MM.1S (cell line): ENCODE data around the gene WDR1.

ENCODE experiments used
- DNase-seq: peaks from one replicate; pipeline ENCODE4 v3.0.0-alpha.2; 2015
- H2AFZ ChIP-seq: fragments of 300-600 bp; sonication (generic); 2 replicates; pipeline ENCODE4 v1.6.0; 2016; ENCODE audit warnings: antibody characterized with exemption, low read length
- H3F3A ChIP-seq: fragments of 300-600 bp; sonication (generic); 2 replicates; pipeline ENCODE4 v1.6.1; 2016; ENCODE audit warnings: mild to moderate bottlenecking, antibody characterized with exemption, low read length, moderate library complexity, mixed read lengths; ENCODE audit not compliant: insufficient read depth
- H3K27ac ChIP-seq: fragments of 300-600 bp; sonication (generic); 2 replicates; pipeline ENCODE4 v1.5.1; 2016; ENCODE audit warnings: mild to moderate bottlenecking, low read length
- H3K27me3 ChIP-seq: fragments of 300-600 bp; sonication (generic); replicated peaks from 2 replicates; pipeline ENCODE4 v1.6.0; 2016; ENCODE audit warnings: low read length; ENCODE audit not compliant: insufficient read depth
- H3K36me3 ChIP-seq: fragments of 300-600 bp; sonication (generic); replicated peaks from 2 replicates; pipeline ENCODE4 v1.6.1; 2016; ENCODE audit warnings: mild to moderate bottlenecking, low read length, mixed read lengths; ENCODE audit not compliant: insufficient read depth
- H3K4me1 ChIP-seq: fragments of 300-600 bp; sonication (generic); 2 replicates; pipeline ENCODE4 v1.6.1; 2016; ENCODE audit warnings: low read length, mixed read lengths
- H3K4me2 ChIP-seq: fragments of 300-600 bp; sonication (generic); 2 replicates; pipeline ENCODE4 v1.6.0; 2016; ENCODE audit warnings: low read depth, low read length
- H3K4me3 ChIP-seq: fragments of 300-600 bp; sonication (generic); 2 replicates; pipeline ENCODE4 v1.5.1; 2016; ENCODE audit warnings: low read length, mixed read lengths
- H3K79me2 ChIP-seq: fragments of 300-600 bp; sonication (generic); 2 replicates; pipeline ENCODE4 v1.6.1; 2016; ENCODE audit warnings: mixed run types, low read length, mixed read lengths
- H3K9ac ChIP-seq: fragments of 300-600 bp; sonication (generic); 2 replicates; pipeline ENCODE4 v1.6.1; 2016; ENCODE audit warnings: low read length, mixed read lengths
- H3K9me2 ChIP-seq: fragments of 300-600 bp; sonication (generic); replicated peaks from 2 replicates; pipeline ENCODE4 v1.6.1; 2016; ENCODE audit warnings: mild to moderate bottlenecking, low read length, mixed read lengths; ENCODE audit not compliant: insufficient read depth
- H3K9me3 ChIP-seq: fragments of 300-600 bp; sonication (generic); replicated peaks from 2 replicates; pipeline ENCODE4 v1.6.1; 2016; ENCODE audit warnings: mild to moderate bottlenecking, low read length, mixed read lengths; ENCODE audit not compliant: insufficient read depth
- H4K20me1 ChIP-seq: fragments of 300-600 bp; sonication (generic); 2 replicates; pipeline ENCODE4 v1.6.1; 2016; ENCODE audit warnings: mild to moderate bottlenecking, low read length, moderate library complexity, mixed read lengths; ENCODE audit not compliant: insufficient read depth
- EZH2 ChIP-seq: fragments of 300-600 bp; sonication (generic); optimal IDR thresholded peaks from 2 replicates; pipeline ENCODE3; 2017; ENCODE audit warnings: low read depth, mild to moderate bottlenecking, antibody characterized with exemption, low read length, mixed read lengths
- EZH2phosphoT487 ChIP-seq: fragments of 300-600 bp; sonication (generic); IDR thresholded peaks from 2 replicates; pipeline ENCODE4 v1.6.1; 2018; ENCODE audit warnings: antibody characterized with exemption, low read length
- TF ChIP-seq, protein P1 (sequence below): fragments of 300-600 bp; sonication (generic); IDR thresholded peaks from 2 replicates; pipeline ENCODE4 v1.5.1; 2016; ENCODE audit warnings: antibody characterized with exemption, low read length, mixed read lengths

Gene WDR1

GRCh38 chr4:10119278-10119677 lies 2.7 kb upstream of the WDR1 start:
- H3K4me1 ChIP-seq, result peaks cover 30% of the 10 kb centered on the region
- peaks cover 6% of the 10 kb centered on the region for H3K36me3 ChIP-seq
- H4K20me1 ChIP-seq, result peaks cover 6% of the 10 kb centered on the region
- 0 out of 2 replicates have a peak, but pooled peaks cover 4% of the 10 kb centered on the region for H3F3A ChIP-seq
- no peaks in the 10 kb centered on the region for H3K27me3 ChIP-seq
- no peak for TF ChIP-seq EZH2phosphoT487
- no peak for TF ChIP-seq EZH2
- TF ChIP-seq, protein P1, sequence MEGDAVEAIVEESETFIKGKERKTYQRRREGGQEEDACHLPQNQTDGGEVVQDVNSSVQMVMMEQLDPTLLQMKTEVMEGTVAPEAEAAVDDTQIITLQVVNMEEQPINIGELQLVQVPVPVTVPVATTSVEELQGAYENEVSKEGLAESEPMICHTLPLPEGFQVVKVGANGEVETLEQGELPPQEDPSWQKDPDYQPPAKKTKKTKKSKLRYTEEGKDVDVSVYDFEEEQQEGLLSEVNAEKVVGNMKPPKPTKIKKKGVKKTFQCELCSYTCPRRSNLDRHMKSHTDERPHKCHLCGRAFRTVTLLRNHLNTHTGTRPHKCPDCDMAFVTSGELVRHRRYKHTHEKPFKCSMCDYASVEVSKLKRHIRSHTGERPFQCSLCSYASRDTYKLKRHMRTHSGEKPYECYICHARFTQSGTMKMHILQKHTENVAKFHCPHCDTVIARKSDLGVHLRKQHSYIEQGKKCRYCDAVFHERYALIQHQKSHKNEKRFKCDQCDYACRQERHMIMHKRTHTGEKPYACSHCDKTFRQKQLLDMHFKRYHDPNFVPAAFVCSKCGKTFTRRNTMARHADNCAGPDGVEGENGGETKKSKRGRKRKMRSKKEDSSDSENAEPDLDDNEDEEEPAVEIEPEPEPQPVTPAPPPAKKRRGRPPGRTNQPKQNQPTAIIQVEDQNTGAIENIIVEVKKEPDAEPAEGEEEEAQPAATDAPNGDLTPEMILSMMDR, result no peak
- H3K4me2 ChIP-seq, result no peak overlapping the region
- peaks cover 20% of the 10 kb centered on the region for H3K79me2 ChIP-seq
- no peaks in the 10 kb centered on the region for H3K9me3 ChIP-seq
- no peak overlapping the region for H3K4me3 ChIP-seq
- no peak overlapping the region for H3K9ac ChIP-seq
- H2AFZ ChIP-seq, result no peak overlapping the region
- no peaks in the 10 kb centered on the region for H3K9me2 ChIP-seq
- no peak overlapping the region for H3K27ac ChIP-seq
- no peak for DNase-seq

DNA sequence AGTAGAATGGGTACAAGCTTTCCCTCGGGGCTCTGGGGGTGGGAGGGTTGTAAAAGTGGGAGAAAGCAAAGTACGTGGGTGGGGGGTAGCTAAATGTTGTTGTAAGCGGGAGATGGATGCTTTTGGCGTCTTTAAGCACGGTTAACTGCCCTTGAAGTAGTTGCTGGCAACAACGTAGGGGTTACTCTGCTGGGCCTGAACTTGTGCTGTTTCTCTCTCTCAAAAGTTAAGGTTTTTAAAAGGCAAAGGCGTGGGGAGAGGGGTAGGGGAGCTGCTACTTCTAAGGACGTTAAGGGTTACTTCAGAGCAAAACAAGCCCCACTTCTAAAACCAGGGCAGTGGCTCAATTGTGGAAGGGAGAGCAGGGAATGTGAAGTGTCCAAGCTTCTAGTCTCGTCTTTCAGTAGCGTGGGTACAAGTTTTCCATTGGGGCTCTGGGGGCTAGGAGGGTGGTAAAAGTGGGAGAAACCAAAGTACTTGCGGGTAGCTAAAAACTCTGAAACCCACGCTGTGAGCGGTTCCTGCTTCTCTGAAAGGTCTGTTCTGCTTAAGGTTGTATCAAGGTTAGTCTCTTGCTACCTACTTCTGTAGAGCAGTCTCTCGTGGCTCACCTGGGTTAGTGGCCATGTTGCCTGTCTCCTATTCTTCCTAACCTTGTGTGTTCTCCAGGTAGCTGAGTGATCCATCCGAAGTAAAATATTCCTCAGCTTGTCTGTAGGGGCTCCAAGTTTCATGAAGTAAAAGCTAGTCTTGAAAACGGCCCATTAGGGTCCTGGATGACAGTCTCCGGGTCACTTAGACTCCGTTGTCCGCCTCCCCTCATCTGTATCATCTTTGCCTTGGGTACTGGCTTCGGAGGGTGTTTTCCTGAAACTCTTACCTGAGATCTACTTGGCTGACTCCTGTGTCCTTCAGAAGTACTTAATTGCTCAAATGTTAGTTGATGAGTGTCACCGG lies 1.7 kb upstream of the WDR1 start:
- no peaks in the 10 kb centered on the region for H3K9me2 ChIP-seq
- no peak overlapping the region for H2AFZ ChIP-seq
- H3K27me3 ChIP-seq, result no peaks in the 10 kb centered on the region
- TF ChIP-seq EZH2 (no peak), EZH2phosphoT487 (no peak)
- no peak overlapping the region for H3K27ac ChIP-seq
- H3K9ac ChIP-seq, result no peak overlapping the region
- H3K4me2 ChIP-seq, result no peak overlapping the region
- peaks cover 10% of the 10 kb centered on the region for H4K20me1 ChIP-seq
- no peaks in the 10 kb centered on the region for H3K9me3 ChIP-seq
- H3F3A ChIP-seq, result 0 out of 2 replicates have a peak, but pooled peaks cover 4% of the 10 kb centered on the region
- H3K4me3 ChIP-seq, result no peak overlapping the region
- H3K36me3 ChIP-seq, result peaks cover 13% of the 10 kb centered on the region
- peaks cover 29% of the 10 kb centered on the region for H3K79me2 ChIP-seq
- H3K4me1 ChIP-seq, result peaks cover 25% of the 10 kb centered on the region
- no peak for DNase-seq

DNA sequence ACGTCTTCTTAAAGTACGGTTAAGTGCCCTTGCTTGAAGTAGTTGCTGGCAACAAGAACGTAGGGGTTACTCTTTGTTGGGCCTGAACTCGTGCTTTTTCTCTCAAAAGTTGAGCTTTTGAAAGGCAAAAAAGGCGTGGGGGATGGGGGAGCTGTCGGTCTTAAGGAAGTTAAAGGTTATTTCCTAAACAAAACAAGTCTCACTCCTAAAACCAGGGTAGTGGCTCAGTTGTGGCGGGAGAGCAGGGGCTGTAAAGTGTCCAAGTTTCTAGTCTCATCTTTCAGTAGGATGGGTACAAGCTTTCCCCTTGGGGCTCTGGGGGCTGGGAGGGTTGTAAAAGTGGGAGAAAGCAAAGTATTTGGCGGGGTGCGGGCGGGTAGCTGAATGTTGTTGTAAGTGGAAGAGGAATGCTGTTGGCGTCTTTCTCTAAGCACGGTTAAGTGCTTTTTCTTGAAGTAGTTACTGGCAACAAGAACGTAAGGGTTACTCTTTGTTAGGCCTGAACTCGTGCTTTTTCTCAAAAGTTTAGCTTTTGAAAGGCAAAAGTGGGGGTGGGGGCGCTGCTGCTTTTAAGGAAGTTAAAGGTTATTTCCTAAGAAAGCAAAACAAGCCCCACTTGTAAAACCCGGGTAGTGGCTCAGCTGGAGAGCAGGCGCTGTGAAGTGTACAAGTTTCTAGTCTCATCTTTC lies 904 bp upstream of the WDR1 start:
- Histone ChIP-seq H3K9me3 (no peaks in the 10 kb centered on the region), H3K36me3 (peaks cover 20% of the 10 kb centered on the region), H3K4me1 (peaks cover 21% of the 10 kb centered on the region), H3K4me2 (peak overlapping the region; percentile 80), H3F3A (0 out of 2 replicates have a peak, but pooled peaks cover 4% of the 10 kb centered on the region), H2AFZ (no peak overlapping the region), H3K9me2 (no peaks in the 10 kb centered on the region), H3K27ac (peak overlapping the region; percentile 89), H4K20me1 (peaks cover 10% of the 10 kb centered on the region), H3K9ac (peak overlapping the region; percentile 96), H3K79me2 (peaks cover 38% of the 10 kb centered on the region), H3K27me3 (no peaks in the 10 kb centered on the region), H3K4me3 (peak overlapping the region; percentile 80)
- no peak for DNase-seq
- TF ChIP-seq, protein P1, result no peak
- TF ChIP-seq EZH2phosphoT487, result no peak
- no peak for TF ChIP-seq EZH2
